Panc1 (cell line): Measurements from ENCODE around the gene OR8A1. TPM values are rescaled to one million over a fixed set of nuclear protein-coding genes. Genes with fewer than 3 reads are reported as not detected.

Experiments
- ATAC-seq: fragments of 200-7000 bp; cut with Tn5 transposase; 2 replicates; pipeline ENCODE4 v1.9.1; 2020; ENCODE audit warnings: mild to moderate bottlenecking, moderate library complexity
- BruUV-seq: library from RNA; stranded (reverse); fragments of 400-500 nt; replicated peaks from 2 replicates; lab custom pipeline; 2021; lab: Mats Ljungman, UMichigan
- CTCF ChIA-PET: fragments of 300-600 bp; sonication (Branson Sonifier 250); formaldehyde crosslinking; loops from one replicate; lab custom pipeline; 2022; ENCODE audit warnings: antibody characterized with exemption; lab: Charles Lee
- POLR2A ChIA-PET: fragments of 300-600 bp; sonication (Branson Sonifier 250); formaldehyde crosslinking; loops from one replicate; lab custom pipeline; 2022; ENCODE audit warnings: antibody characterized with exemption; lab: Charles Lee
- DNase-seq: peaks from one replicate; pipeline ENCODE4 v3.0.0-alpha.2; 2010; ENCODE audit warnings: low read depth, low spot score
- H3K27ac ChIP-seq: 2 replicates; pipeline ENCODE4 v1.5.1; 2011; ENCODE audit warnings: mild to moderate bottlenecking, low read length, inconsistent platforms
- H3K27me3 ChIP-seq: fragments of 200-500 bp; sonication (Bioruptor generic); 2 replicates; pipeline ENCODE4 v1.6.0; 2014; ENCODE audit warnings: low read length, inconsistent platforms; ENCODE audit not compliant: control insufficient read depth, insufficient read depth
- H3K36me3 ChIP-seq: fragments of 200-500 bp; sonication (Bioruptor generic); 2 replicates; pipeline ENCODE4 v1.5.1; 2014; ENCODE audit warnings: inconsistent platforms, mild to moderate bottlenecking, low read length, moderate library complexity; ENCODE audit not compliant: control insufficient read depth, insufficient read depth
- H3K4me1 ChIP-seq: 2 replicates; pipeline ENCODE4 v1.5.1; 2011; ENCODE audit warnings: inconsistent platforms, mild to moderate bottlenecking, low read length, moderate library complexity; ENCODE audit not compliant: control insufficient read depth, insufficient read depth
- H3K4me3 ChIP-seq, 2 experiments: 2 replicates each; pipeline ENCODE4 v1.5.1; 2011 to 2012; ENCODE audit warnings: low read depth in 2 of 2, low read length in 2 of 2, mild to moderate bottlenecking in 2 of 2, inconsistent platforms in 1 of 2, moderate library complexity in 1 of 2
- H3K9me3 ChIP-seq: fragments of 200-500 bp; sonication (Bioruptor generic); 2 replicates; pipeline ENCODE4 v1.5.1; 2014; ENCODE audit warnings: low read depth, mild to moderate bottlenecking, inconsistent platforms, low read length, moderate library complexity; ENCODE audit not compliant: control insufficient read depth, insufficient read depth
- CTCF ChIP-seq: fragments of 450-650 bp; IDR thresholded peaks from 2 replicates; pipeline ENCODE4 v1.5.1; 2017; ENCODE audit warnings: mild to moderate bottlenecking
- POLR2AphosphoS5 ChIP-seq: IDR thresholded peaks from 2 replicates; pipeline ENCODE4 v1.6.1; 2012; ENCODE audit warnings: mild to moderate bottlenecking, low read depth, low read length, moderate library complexity
- REST ChIP-seq, 2 experiments: IDR thresholded peaks; 2 replicates each; pipeline ENCODE4 v1.6.1; 2011 to 2012; ENCODE audit warnings: low read depth in 2 of 2, control low read depth in 1 of 2, low read length in 1 of 2, mild to moderate bottlenecking in 1 of 2, moderate library complexity in 1 of 2; ENCODE audit not compliant: insufficient read depth in 1 of 2
- SIN3A ChIP-seq: IDR thresholded peaks from 2 replicates; pipeline ENCODE4 v1.6.1; 2012; ENCODE audit warnings: low read depth, mild to moderate bottlenecking, low read length, moderate library complexity, borderline replicate concordance; ENCODE audit not compliant: insufficient read depth
- TCF7L2 ChIP-seq: IDR thresholded peaks from 2 replicates; pipeline ENCODE4 v1.6.1; 2011; ENCODE audit warnings: mild to moderate bottlenecking, low read depth, low read length, inconsistent platforms
- in situ Hi-C: cut with HindIII; loops from 2 replicates; pipeline ENCODE4 v1.10.0; 2016; ENCODE audit warnings: low sequenced_read_pairs, low pct_unique_long_range_greater_than_20kb
- intact Hi-C: fragments of 100-400 bp; cut with micrococcal nuclease; formaldehyde crosslinking; loops from one replicate; pipeline ENCODE4 v1.10.0; 2022; ENCODE audit not compliant: unreplicated experiment
- total RNA-seq: library from RNA; stranded (reverse); gene quantifications from one replicate; pipeline ENCODE4 v1.2.1, GENCODE V29; 2021; ENCODE audit not compliant: unreplicated experiment

The OR8A1 gene
- total RNA-seq, 1 experiment from 2014 or later: not detected

- Histone ChIP-seq H3K9me3 (no peaks in the 10 kb centered on the region), H3K4me3 (no peak overlapping the region; a peak in 1 of 4 replicates), H3K27me3 (no peaks in the 10 kb centered on the region; the same call in 1 of the 2 replicates), H3K27ac (no peak overlapping the region), H3K36me3 (no peaks in the 10 kb centered on the region), H3K4me1 (no peaks in the 10 kb centered on the region)
- TF ChIP-seq TCF7L2: no peak
- no peak for TF ChIP-seq SIN3A
- no peak for TF ChIP-seq CTCF
- no peak for TF ChIP-seq POLR2AphosphoS5
- no peak for TF ChIP-seq REST (IDR thresholded peaks at IDR 0.05; ENCODE audit: insufficient read depth in 1 of 2, low read depth in 2 of 2, low read length in 1 of 2)
- ATAC-seq (no peak), DNase-seq (no peak)
- no TSS peak for BruUV-seq
- ChIA-PET POLR2A (no interaction called here), CTCF (no interaction called here)
- in situ Hi-C loops (no loop called here), intact Hi-C loops (no loop called here)
These were observed 34.1 kb upstream of the OR8A1 start for GRCh38 chr11:124535552-124536232.

- ATAC-seq: no peak
- POLR2A ChIA-PET: no interaction called here
- no peak for DNase-seq
These were observed 33.3 kb upstream of the OR8A1 start for GRCh38 chr11:124536520-124536919.

More at GRCh38 chr11:124536520-124536919, 33.3 kb upstream of the OR8A1 start:
- intact Hi-C loops (no loop called here), in situ Hi-C loops (no loop called here)
- Histone ChIP-seq H3K36me3 (no peaks in the 10 kb centered on the region), H3K4me3 (no peak overlapping the region), H3K27me3 (no peaks in the 10 kb centered on the region; the same call in 1 of the 2 replicates), H3K4me1 (no peaks in the 10 kb centered on the region), H3K27ac (no peak overlapping the region), H3K9me3 (no peaks in the 10 kb centered on the region)
- TF ChIP-seq REST (IDR thresholded peaks at IDR 0.05; ENCODE audit: insufficient read depth in 1 of 2, low read depth in 2 of 2, low read length in 1 of 2): no peak
- TF ChIP-seq POLR2AphosphoS5: no peak
- TF ChIP-seq TCF7L2: no peak
- no peak for TF ChIP-seq SIN3A
- 0 out of 2 replicates have a peak, but pooled peaks have one; percentile 10 for TF ChIP-seq CTCF
- no TSS peak for BruUV-seq
- CTCF ChIA-PET: no interaction called here
